ENCODE results near the gene FAIM2.

DNA sequence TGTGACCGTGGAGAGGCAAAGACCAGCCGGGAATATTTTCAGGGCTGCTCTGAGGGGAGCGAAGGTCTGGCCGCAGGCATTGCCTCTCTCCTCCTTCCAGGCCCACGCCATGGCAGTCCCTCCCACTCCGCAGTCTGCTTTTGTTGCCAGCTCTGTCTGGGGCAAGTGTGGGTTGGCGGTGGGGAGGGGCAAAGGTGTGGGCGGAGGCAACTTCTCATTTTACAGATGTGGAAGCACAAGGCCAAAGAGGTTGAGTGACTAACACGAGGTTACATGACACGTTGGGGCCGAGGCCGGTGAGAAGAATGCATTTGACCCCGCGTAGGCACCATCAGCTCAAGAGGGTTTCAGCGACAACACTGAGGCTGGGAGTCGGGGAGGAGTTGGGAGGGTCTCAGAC is 6.1 kb upstream of the FAIM2 start:
- TF ChIP-seq CTCF (IDR thresholded peaks at IDR 0.05) (no peak), ZFX (IDR thresholded peaks at IDR 0.05; ENCODE audit: borderline replicate concordance) (no peak)
